H1 (cell line): ENCODE results near the gene NYAP2. TPM values are rescaled to one million over a fixed set of nuclear protein-coding genes. Genes with fewer than 3 reads are reported as not detected.

ENCODE experiments used
- CTCF ChIA-PET: fragments of 300-600 bp; sonication (Branson Sonifier 250); formaldehyde crosslinking; loops from one replicate; lab custom pipeline; 2021; ENCODE audit not compliant: partially characterized antibody; lab: Charles Lee
- POLR2A ChIA-PET: fragments of 300-600 bp; sonication (Branson Sonifier 250); formaldehyde crosslinking; loops from one replicate; lab custom pipeline; 2021; ENCODE audit warnings: inconsistent platforms; ENCODE audit not compliant: partially characterized antibody; lab: Charles Lee
- DNase-seq, 2 experiments: peaks; one replicate each; pipeline versions ENCODE4 v3.0.0 to v3.0.0-alpha.2; 2010 to 2022; ENCODE audit warnings: low spot score in 2 of 2, low read depth in 1 of 2, mixed read lengths in 1 of 2
- FAIRE-seq: peaks from 2 replicates; lab custom pipeline; 2011; peaks lifted over from hg19 to GRCh38; lab: Jason Lieb, UNC
- H2AFZ ChIP-seq: 2 replicates; pipeline ENCODE4 v1.8.1; 2012; ENCODE audit warnings: low read length, inconsistent platforms
- H2AK5ac ChIP-seq: 2 replicates; pipeline ENCODE4 v1.6.1; 2013; ENCODE audit warnings: low read depth, low read length
- H2BK120ac ChIP-seq: replicated peaks from 2 replicates; pipeline ENCODE3; 2013; ENCODE audit warnings: low read depth, low read length, inconsistent platforms
- H2BK12ac ChIP-seq: 2 replicates; pipeline ENCODE4 v1.6.1; 2013; ENCODE audit warnings: low read depth, low read length
- H2BK15ac ChIP-seq: 2 replicates; pipeline ENCODE4 v1.6.1; 2013; ENCODE audit warnings: low read length
- H2BK20ac ChIP-seq: 2 replicates; pipeline ENCODE4 v1.6.1; 2013; ENCODE audit warnings: low read length
- H2BK5ac ChIP-seq: 2 replicates; pipeline ENCODE4 v1.6.1; 2013; ENCODE audit warnings: low read depth, low read length
- H3K14ac ChIP-seq: 2 replicates; pipeline ENCODE4 v1.6.1; 2013; ENCODE audit warnings: inconsistent platforms; ENCODE audit not compliant: insufficient read length
- H3K18ac ChIP-seq: 2 replicates; pipeline ENCODE4 v1.6.1; 2013; ENCODE audit warnings: low read length; ENCODE audit errors: extremely low read depth
- H3K23ac ChIP-seq: 2 replicates; pipeline ENCODE4 v1.6.1; 2013; ENCODE audit warnings: inconsistent platforms; ENCODE audit not compliant: insufficient read length
- H3K23me2 ChIP-seq: 2 replicates; pipeline ENCODE4 v1.6.1; 2013; ENCODE audit warnings: low read depth, low read length
- H3K27ac ChIP-seq: 2 replicates; pipeline ENCODE4 v1.6.1; 2011; ENCODE audit warnings: low read depth, low read length, inconsistent platforms
- H3K27me3 ChIP-seq, 4 experiments: replicated peaks in 1 of 4; 1 replicate in 1 of 4; 2 replicates in 3 of 4; pipeline versions ENCODE4 v1.6.1 to v1.8.1; 2011 to 2013; ENCODE audit warnings: low read length in 3 of 4, mild to moderate bottlenecking in 3 of 4, inconsistent platforms in 2 of 4, mixed read lengths in 2 of 4, moderate library complexity in 1 of 4; ENCODE audit not compliant: control insufficient read depth in 3 of 4, insufficient read depth in 3 of 4; ENCODE audit errors: extremely low read depth in 1 of 4
- H3K36me3 ChIP-seq, 4 experiments: 2 replicates each; pipeline versions ENCODE4 v1.6.1 to v1.8.1; 2011 to 2013; ENCODE audit warnings: mild to moderate bottlenecking in 4 of 4, low read length in 3 of 4, moderate library complexity in 2 of 4, control low read depth in 1 of 4, inconsistent platforms in 1 of 4; ENCODE audit not compliant: insufficient read depth in 4 of 4, control insufficient read depth in 2 of 4
- H3K4ac ChIP-seq: replicated peaks from 2 replicates; pipeline ENCODE3; 2013; ENCODE audit warnings: low read length, low read depth, mixed read lengths, inconsistent platforms; ENCODE audit not compliant: insufficient read length
- H3K4me1 ChIP-seq, 4 experiments: replicated peaks in 1 of 4; 1 replicate in 1 of 4; 2 replicates in 3 of 4; pipeline versions ENCODE4 v1.6.1 to v1.8.1; 2011 to 2013; ENCODE audit warnings: low read length in 3 of 4, inconsistent platforms in 2 of 4, mixed read lengths in 1 of 4; ENCODE audit not compliant: insufficient read depth in 4 of 4, control insufficient read depth in 3 of 4
- H3K4me2 ChIP-seq, 2 experiments: 2 replicates each; pipeline versions ENCODE4 v1.6.1 to v1.8.1; 2011 to 2013; ENCODE audit warnings: low read depth in 2 of 2, low read length in 2 of 2, control low read depth in 1 of 2, inconsistent platforms in 1 of 2, mild to moderate bottlenecking in 1 of 2; ENCODE audit not compliant: insufficient read depth in 1 of 2
- H3K4me3 ChIP-seq, 4 experiments: fragments of 200-600, 300-600 bp in 1 of 4; sonication (generic), shearing (Covaris generic), sonication (Bioruptor Twin) in 1 of 4; 2 replicates each; pipeline versions ENCODE4 v1.5.1 to v1.8.1; 2011 to 2016; ENCODE audit warnings: low read length in 4 of 4, low read depth in 3 of 4, control low read depth in 2 of 4, inconsistent platforms in 2 of 4, mild to moderate bottlenecking in 2 of 4, mixed read lengths in 1 of 4, moderate library complexity in 1 of 4; ENCODE audit not compliant: insufficient read depth in 2 of 4; ENCODE audit errors: extremely low read depth in 1 of 4
- H3K56ac ChIP-seq: replicated peaks from 2 replicates; pipeline ENCODE3; 2013; ENCODE audit warnings: low read depth, mild to moderate bottlenecking, mixed read lengths, low read length, inconsistent platforms; ENCODE audit not compliant: insufficient read length
- H3K79me1 ChIP-seq: 2 replicates; pipeline ENCODE4 v1.6.1; 2013; ENCODE audit warnings: low read depth, low read length, control low read depth
- H3K79me2 ChIP-seq, 2 experiments: 2 replicates each; pipeline versions ENCODE4 v1.6.1 to v1.8.1; 2012 to 2013; ENCODE audit warnings: low read length in 2 of 2, mild to moderate bottlenecking in 2 of 2, inconsistent platforms in 1 of 2; ENCODE audit not compliant: insufficient read depth in 2 of 2, control insufficient read depth in 1 of 2
- H3K9ac ChIP-seq, 4 experiments: replicated peaks in 1 of 4; 1 replicate in 1 of 4; 2 replicates in 3 of 4; pipeline versions ENCODE4 v1.6.1 to v1.8.1; 2011 to 2013; ENCODE audit warnings: low read depth in 3 of 4, low read length in 3 of 4, control low read depth in 2 of 4, mild to moderate bottlenecking in 2 of 4, moderate library complexity in 2 of 4, inconsistent platforms in 1 of 4; ENCODE audit errors: extremely low read depth in 1 of 4
- H3K9me3 ChIP-seq, 2 experiments: 2 replicates each; pipeline versions ENCODE4 v1.6.1 to v1.8.1; 2012 to 2013; ENCODE audit warnings: mild to moderate bottlenecking in 2 of 2, moderate library complexity in 2 of 2, control low read depth in 1 of 2, inconsistent platforms in 1 of 2, low read depth in 1 of 2, low read length in 1 of 2, mixed read lengths in 1 of 2; ENCODE audit not compliant: insufficient read depth in 2 of 2
- H4K20me1 ChIP-seq, 2 experiments: replicated peaks in 1 of 2; 2 replicates each; pipeline versions ENCODE3 to v1.8.1; 2011 to 2013; ENCODE audit warnings: inconsistent platforms in 2 of 2, low read length in 2 of 2, mild to moderate bottlenecking in 1 of 2; ENCODE audit not compliant: insufficient read depth in 2 of 2, control insufficient read depth in 1 of 2
- H4K5ac ChIP-seq: 2 replicates; pipeline ENCODE4 v1.6.1; 2013; ENCODE audit warnings: low read length, low read depth, mixed read lengths, inconsistent platforms; ENCODE audit not compliant: insufficient read length
- H4K8ac ChIP-seq: 2 replicates; pipeline ENCODE4 v1.8.0; 2013; ENCODE audit warnings: mild to moderate bottlenecking, moderate library complexity, low read length, inconsistent platforms; ENCODE audit not compliant: insufficient read depth; ENCODE audit errors: extremely low read depth
- H4K91ac ChIP-seq: replicated peaks from 2 replicates; pipeline ENCODE3; 2013; ENCODE audit warnings: low read length, mixed read lengths, inconsistent platforms; ENCODE audit not compliant: insufficient read length
- ASH2L ChIP-seq: fragments of 200-600, 300-600 bp; sonication (generic); IDR thresholded peaks from one replicate; pipeline ENCODE4 v1.7.1; 2017; ENCODE audit warnings: low read length
- ATF2 ChIP-seq: IDR thresholded peaks from 2 replicates; pipeline ENCODE4 v1.6.1; 2012; ENCODE audit warnings: low read length, inconsistent platforms
- CBX8 ChIP-seq: fragments of 300-800, 300-1000 bp; sonication (generic); IDR thresholded peaks from 2 replicates; pipeline ENCODE4 v1.7.1; 2016; ENCODE audit warnings: low read depth, low read length, borderline replicate concordance
- CTBP2 ChIP-seq: IDR thresholded peaks from 2 replicates; pipeline ENCODE4 v1.7.0; 2011; ENCODE audit warnings: borderline replicate concordance, mild to moderate bottlenecking, moderate library complexity, mixed read lengths, low read length; ENCODE audit not compliant: insufficient read depth, insufficient read length
- JUN ChIP-seq: IDR thresholded peaks from 2 replicates; pipeline ENCODE4 v1.6.1; 2011; ENCODE audit warnings: low read depth, mild to moderate bottlenecking, improper control_type of control experiment, low read length
- JUND ChIP-seq: IDR thresholded peaks from 2 replicates; pipeline ENCODE4 v1.6.1; 2011; ENCODE audit warnings: mild to moderate bottlenecking, improper control_type of control experiment, low read length
- KDM4A ChIP-seq: IDR thresholded peaks from one replicate; pipeline ENCODE4 v1.7.1; 2012; ENCODE audit warnings: low read depth, mild to moderate bottlenecking, moderate library complexity, low read length, inconsistent platforms; ENCODE audit not compliant: severe bottlenecking
- POU5F1 ChIP-seq: IDR thresholded peaks from 2 replicates; pipeline ENCODE4 v1.6.1; 2011; ENCODE audit warnings: low read depth, mild to moderate bottlenecking, low read length, moderate library complexity
- RAD21 ChIP-seq, 2 experiments: IDR thresholded peaks in 1 of 2; conservative IDR thresholded peaks in 1 of 2; 2 replicates each; pipeline ENCODE4 v1.6.1; 2011; ENCODE audit warnings: low read depth in 2 of 2, low read length in 2 of 2, improper control_type of control experiment in 1 of 2, inconsistent platforms in 1 of 2, mild to moderate bottlenecking in 1 of 2, moderate library complexity in 1 of 2
- SIX5 ChIP-seq: IDR thresholded peaks from 2 replicates; pipeline ENCODE4 v1.6.1; 2011; ENCODE audit warnings: mild to moderate bottlenecking, low read depth, low read length
- TBP ChIP-seq: IDR thresholded peaks from 2 replicates; pipeline ENCODE4 v1.6.1; 2011; ENCODE audit warnings: low read depth, low read length, improper control_type of control experiment
- WGBS, 2 experiments: shearing (Covaris generic) in 1 of 2; methylation state at CpG; one replicate each; pipeline versions ENCODE4 v1.1.6 to v1.1.7; 2013 to 2015; ENCODE audit warnings: low lambda C conversion rate in 2 of 2, mixed read lengths in 2 of 2, inconsistent platforms in 1 of 2, low coverage in 1 of 2, missing lambda C conversion rate in 1 of 2; ENCODE audit not compliant: insufficient replicate concordance in 2 of 2, insufficient coverage in 1 of 2, insufficient read length in 1 of 2; ENCODE audit errors: extremely low coverage in 1 of 2, missing lambda C conversion rate in 1 of 2; 5-methylcytosine and 5-hydroxymethylcytosine counted together
- polyA plus RNA-seq, 7 experiments: library from polyadenylated mRNA; depleted of rRNA in 3 of 7; stranded (reverse) in 5 of 7; unstranded in 2 of 7; fragments of >200 nt in 5 of 7; fragments of 200-250 nt in 2 of 7; gene quantifications; 1 replicate in 5 of 7; 2 replicates in 1 of 7; 4 replicates in 1 of 7; pipeline versions ENCODE4 v1.2.1 to v1.2.3, GENCODE V29; 2011 to 2013; ENCODE audit warnings: missing spikeins in 2 of 7, mixed read lengths in 2 of 7
- total RNA-seq: library from RNA; stranded (reverse); fragmentation: NEBNext Ultra II Directional; extraction: Animal tissue kit (Norgen Biotek cat#: 25700); gene quantifications from 2 replicates; pipeline ENCODE4 v1.2.1, GENCODE V29; 2021
- TF ChIP-seq, protein P1 (sequence below): IDR thresholded peaks from 2 replicates; pipeline ENCODE4 v1.6.1; 2012; ENCODE audit warnings: inconsistent platforms

The NYAP2 gene
- total and polyA plus RNA-seq, 2 of the 8 experiments (the other 6 are each of a cell fraction or from before 2014, with no cell fraction given) = not detected

DNA sequence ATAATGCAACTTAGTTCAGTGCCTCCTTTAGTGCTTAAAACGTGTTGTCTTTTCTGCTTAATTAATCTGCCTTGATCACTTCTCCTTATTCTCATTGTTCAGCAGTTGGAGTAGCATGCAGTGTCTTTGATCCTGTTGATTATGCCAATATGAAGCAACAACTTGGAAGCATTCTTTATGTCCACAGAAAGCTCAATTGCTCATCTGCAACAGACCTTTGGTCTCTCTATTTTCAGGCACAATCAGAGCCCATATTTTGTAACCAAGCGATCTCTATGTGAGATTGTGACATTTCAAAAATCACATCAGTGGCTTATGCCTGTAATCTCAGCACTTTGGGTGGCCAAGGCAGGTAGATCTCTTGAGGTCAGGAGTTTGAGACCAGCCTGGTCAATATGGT lies 217.3 kb downstream of the NYAP2 start:
- Histone ChIP-seq H3K27ac (no peak overlapping the region), H3K9me3 (no peaks in the 10 kb centered on the region; a peak in 1 of 4 replicates), H2BK5ac (no peak overlapping the region), H2BK12ac (no peak overlapping the region), H3K27me3 (peaks cover 0 to 3% (median 0%) of the 10 kb centered on the region in 4 experiments; a peak in 1 of 7 replicates), H3K4me2 (no peak overlapping the region), H2BK20ac (no peak overlapping the region), H4K20me1 (no peaks in the 10 kb centered on the region), H3K4ac (no peak overlapping the region), H3K79me1 (no peaks in the 10 kb centered on the region), H2AK5ac (no peak overlapping the region), H2AFZ (no peak overlapping the region), H3K4me3 (no peak overlapping the region), H3K4me1 (no peaks in the 10 kb centered on the region), H3K56ac (no peak overlapping the region), H3K23ac (no peak overlapping the region), H3K79me2 (no peaks in the 10 kb centered on the region), H3K9ac (no peak overlapping the region), H4K8ac (no peak overlapping the region), H3K23me2 (no peaks in the 10 kb centered on the region), H3K18ac (no peak overlapping the region), H2BK120ac (no peak overlapping the region), H2BK15ac (no peak overlapping the region), H3K14ac (no peak overlapping the region), H3K36me3 (no peaks in the 10 kb centered on the region), H4K91ac (no peak overlapping the region), H4K5ac (no peak overlapping the region)
- TF ChIP-seq JUN (no peak), SIX5 (no peak), POU5F1 (no peak), KDM4A (no peak), TBP (no peak), ASH2L (no peak), RAD21 (IDR thresholded peaks at IDR 0.05 in 1 of 2, conservative IDR thresholded peaks at IDR 0.05 in 1 of 2; ENCODE audit: low read depth in 2 of 2, low read length in 2 of 2) (no peak), JUND (no peak), CBX8 (no peak), ATF2 (no peak), CTBP2 (no peak)
- TF ChIP-seq, protein P1, sequence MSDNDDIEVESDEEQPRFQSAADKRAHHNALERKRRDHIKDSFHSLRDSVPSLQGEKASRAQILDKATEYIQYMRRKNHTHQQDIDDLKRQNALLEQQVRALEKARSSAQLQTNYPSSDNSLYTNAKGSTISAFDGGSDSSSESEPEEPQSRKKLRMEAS = no peak
- WGBS, 2 experiments = 80% methylated on average over 2 of the region's 2 CpGs; no CpG with 5 or more reads in 1 of the 2 experiments
- DNase-seq (no peak), FAIRE-seq (no peak)
- POLR2A ChIA-PET = no interaction called here
- CTCF ChIA-PET = no interaction called here
